Panc1 (cell line): ENCODE measurements around the gene DNPEP. TPM values are rescaled to one million over a fixed set of nuclear protein-coding genes. Genes with fewer than 3 reads are reported as not detected.

Experiments used
- ATAC-seq: fragments of 200-7000 bp; cut with Tn5 transposase; 2 replicates; pipeline ENCODE4 v1.9.1; 2020; ENCODE audit warnings: mild to moderate bottlenecking, moderate library complexity
- BruUV-seq: library from RNA; stranded (reverse); fragments of 400-500 nt; replicated peaks from 2 replicates; lab custom pipeline; 2021; lab: Mats Ljungman, UMichigan
- CTCF ChIA-PET: fragments of 300-600 bp; sonication (Branson Sonifier 250); formaldehyde crosslinking; loops from one replicate; lab custom pipeline; 2022; ENCODE audit warnings: antibody characterized with exemption; lab: Charles Lee
- POLR2A ChIA-PET: fragments of 300-600 bp; sonication (Branson Sonifier 250); formaldehyde crosslinking; loops from one replicate; lab custom pipeline; 2022; ENCODE audit warnings: antibody characterized with exemption; lab: Charles Lee
- DNase-seq: peaks from one replicate; pipeline ENCODE4 v3.0.0-alpha.2; 2010; ENCODE audit warnings: low read depth, low spot score
- H3K27ac ChIP-seq: 2 replicates; pipeline ENCODE4 v1.5.1; 2011; ENCODE audit warnings: mild to moderate bottlenecking, low read length, inconsistent platforms
- H3K27me3 ChIP-seq: fragments of 200-500 bp; sonication (Bioruptor generic); 2 replicates; pipeline ENCODE4 v1.6.0; 2014; ENCODE audit warnings: low read length, inconsistent platforms; ENCODE audit not compliant: control insufficient read depth, insufficient read depth
- H3K36me3 ChIP-seq: fragments of 200-500 bp; sonication (Bioruptor generic); 2 replicates; pipeline ENCODE4 v1.5.1; 2014; ENCODE audit warnings: inconsistent platforms, mild to moderate bottlenecking, low read length, moderate library complexity; ENCODE audit not compliant: control insufficient read depth, insufficient read depth
- H3K4me1 ChIP-seq: 2 replicates; pipeline ENCODE4 v1.5.1; 2011; ENCODE audit warnings: inconsistent platforms, mild to moderate bottlenecking, low read length, moderate library complexity; ENCODE audit not compliant: control insufficient read depth, insufficient read depth
- H3K4me3 ChIP-seq, 2 experiments: 2 replicates each; pipeline ENCODE4 v1.5.1; 2011 to 2012; ENCODE audit warnings: low read depth in 2 of 2, low read length in 2 of 2, mild to moderate bottlenecking in 2 of 2, inconsistent platforms in 1 of 2, moderate library complexity in 1 of 2
- H3K9me3 ChIP-seq: fragments of 200-500 bp; sonication (Bioruptor generic); 2 replicates; pipeline ENCODE4 v1.5.1; 2014; ENCODE audit warnings: low read depth, mild to moderate bottlenecking, inconsistent platforms, low read length, moderate library complexity; ENCODE audit not compliant: control insufficient read depth, insufficient read depth
- CTCF ChIP-seq: fragments of 450-650 bp; IDR thresholded peaks from 2 replicates; pipeline ENCODE4 v1.5.1; 2017; ENCODE audit warnings: mild to moderate bottlenecking
- POLR2AphosphoS5 ChIP-seq: IDR thresholded peaks from 2 replicates; pipeline ENCODE4 v1.6.1; 2012; ENCODE audit warnings: mild to moderate bottlenecking, low read depth, low read length, moderate library complexity
- REST ChIP-seq, 2 experiments: IDR thresholded peaks; 2 replicates each; pipeline ENCODE4 v1.6.1; 2011 to 2012; ENCODE audit warnings: low read depth in 2 of 2, control low read depth in 1 of 2, low read length in 1 of 2, mild to moderate bottlenecking in 1 of 2, moderate library complexity in 1 of 2; ENCODE audit not compliant: insufficient read depth in 1 of 2
- SIN3A ChIP-seq: IDR thresholded peaks from 2 replicates; pipeline ENCODE4 v1.6.1; 2012; ENCODE audit warnings: low read depth, mild to moderate bottlenecking, low read length, moderate library complexity, borderline replicate concordance; ENCODE audit not compliant: insufficient read depth
- TCF7L2 ChIP-seq: IDR thresholded peaks from 2 replicates; pipeline ENCODE4 v1.6.1; 2011; ENCODE audit warnings: mild to moderate bottlenecking, low read depth, low read length, inconsistent platforms
- in situ Hi-C: cut with HindIII; loops from 2 replicates; pipeline ENCODE4 v1.10.0; 2016; ENCODE audit warnings: low sequenced_read_pairs, low pct_unique_long_range_greater_than_20kb
- intact Hi-C: fragments of 100-400 bp; cut with micrococcal nuclease; formaldehyde crosslinking; loops from one replicate; pipeline ENCODE4 v1.10.0; 2022; ENCODE audit not compliant: unreplicated experiment
- total RNA-seq: library from RNA; stranded (reverse); gene quantifications from one replicate; pipeline ENCODE4 v1.2.1, GENCODE V29; 2021; ENCODE audit not compliant: unreplicated experiment

The DNPEP gene
- total RNA-seq, 1 experiment from 2014 or later: 107 TPM

- intact Hi-C loops (no loop called here), in situ Hi-C loops (no loop called here)
- TF ChIP-seq CTCF (no peak), SIN3A (no peak), REST (IDR thresholded peaks at IDR 0.05; ENCODE audit: insufficient read depth in 1 of 2, low read depth in 2 of 2, low read length in 1 of 2) (no peak), TCF7L2 (no peak), POLR2AphosphoS5 (no peak)
- no TSS peak for BruUV-seq
- Histone ChIP-seq H3K9me3 (no peaks in the 10 kb centered on the region), H3K36me3 (no peaks in the 10 kb centered on the region), H3K4me1 (no peaks in the 10 kb centered on the region), H3K27me3 (no peaks in the 10 kb centered on the region), H3K4me3 (no peak overlapping the region), H3K27ac (no peak overlapping the region)
- DNase-seq (no peak), ATAC-seq (no peak)
- POLR2A ChIA-PET: no interaction called here
- CTCF ChIA-PET: no interaction called here
Observed at GRCh38 chr2:219323434-219323833, 64.3 kb downstream of the DNPEP start.

Other genes with a start within 250 kb of the DNPEP start
- gene NHEJ1, start 227.1 kb downstream of the DNPEP start, total RNA-seq: 18.2 TPM
- 3.3 TPM for gene SLC23A3, start 217.9 kb downstream of the DNPEP start, total RNA-seq
- gene CNPPD1, start 211.0 kb downstream of the DNPEP start, total RNA-seq: 55.7 TPM
- 106 TPM for gene RETREG2, start 209.6 kb downstream of the DNPEP start, total RNA-seq
- 43.2 TPM for gene ZFAND2B, start 181.1 kb downstream of the DNPEP start, total RNA-seq
- gene ABCB6, start 169.0 kb downstream of the DNPEP start, total RNA-seq: 19.0 TPM
- 75.1 TPM for gene ATG9A, start 158.3 kb downstream of the DNPEP start, total RNA-seq
- gene ANKZF1, start 158.1 kb downstream of the DNPEP start, total RNA-seq: 36.2 TPM
- gene GLB1L, start 142.5 kb downstream of the DNPEP start, total RNA-seq: 8.1 TPM
- 29.9 TPM for gene STK16, start 142.4 kb downstream of the DNPEP start, total RNA-seq
- gene TUBA4B, start 134.7 kb downstream of the DNPEP start, total RNA-seq: not detected
- 12.9 TPM for gene TUBA4A, start 134.0 kb downstream of the DNPEP start, total RNA-seq
- 66.2 TPM for gene DNAJB2, start 108.5 kb downstream of the DNPEP start, total RNA-seq
- not detected for gene PTPRN, start 78.5 kb downstream of the DNPEP start, total RNA-seq
- not detected for gene RESP18, start 55.2 kb downstream of the DNPEP start, total RNA-seq
- 0.69 TPM for gene DES, start 30.5 kb upstream of the DNPEP start, total RNA-seq
- 3.4 TPM for gene SPEG, start 46.9 kb upstream of the DNPEP start, total RNA-seq
- 66.2 TPM for gene GMPPA, start 111.0 kb upstream of the DNPEP start, total RNA-seq
- gene ASIC4, start 126.6 kb upstream of the DNPEP start, total RNA-seq: 0.21 TPM
- gene CHPF, start 155.9 kb upstream of the DNPEP start, total RNA-seq: 17.5 TPM
- gene TMEM198, start 156.1 kb upstream of the DNPEP start, total RNA-seq: 2.3 TPM
- gene OBSL1, start 183.6 kb upstream of the DNPEP start, total RNA-seq: 25.5 TPM
- gene INHA, start 184.4 kb upstream of the DNPEP start, total RNA-seq: 1.2 TPM
- 48.2 TPM for gene STK11IP, start 209.9 kb upstream of the DNPEP start, total RNA-seq
- 13.5 TPM for gene SLC4A3, start 239.7 kb upstream of the DNPEP start, total RNA-seq